Brain microvascular endothelial cell (primary cell): ENCODE results near the gene SMAD2.

ENCODE experiments used
- DNase-seq: peaks from one replicate; pipeline ENCODE4 v3.0.0-alpha.2; 2020
- H3K27ac ChIP-seq: fragments of 250-450 bp; sonication (Bioruptor Pico); 2 replicates; pipeline ENCODE4 v1.5.1; 2020; ENCODE audit warnings: mild to moderate bottlenecking, moderate library complexity
- H3K27me3 ChIP-seq: fragments of 250-450 bp; sonication (Bioruptor Pico); replicated peaks from 2 replicates; pipeline ENCODE4 v1.5.1; 2020; ENCODE audit warnings: mild to moderate bottlenecking
- H3K36me3 ChIP-seq: fragments of 250-450 bp; sonication (Bioruptor Pico); replicated peaks from 2 replicates; pipeline ENCODE4 v1.5.1; 2020; ENCODE audit warnings: mild to moderate bottlenecking
- H3K4me3 ChIP-seq: 2 replicates; pipeline ENCODE4 v1.5.1; 2011; ENCODE audit warnings: low read depth, mild to moderate bottlenecking, control low read depth, low read length, moderate library complexity
- CTCF ChIP-seq: IDR thresholded peaks from 2 replicates; pipeline ENCODE4 v1.5.1; 2011; ENCODE audit warnings: low read depth, mild to moderate bottlenecking, moderate library complexity, low read length, control low read depth, inconsistent platforms; ENCODE audit errors: missing control alignments
- in situ Hi-C: cut with HindIII; loops from 2 replicates; pipeline ENCODE4 v1.10.0; 2017; ENCODE audit warnings: low sequenced_read_pairs, low pct_ligation_motif_present

SMAD2 gene

GRCh38 chr18:47893939-47894699, 36.3 kb downstream of the SMAD2 start:
- no peak overlapping the region for H3K4me3 ChIP-seq
- no peak for TF ChIP-seq CTCF
- in situ Hi-C loops: no loop called here
- DNase-seq: no peak
- no peaks in the 10 kb centered on the region for H3K27me3 ChIP-seq
- H3K36me3 ChIP-seq: peaks cover 3% of the 10 kb centered on the region
- no peak overlapping the region for H3K27ac ChIP-seq

GRCh38 chr18:47893047-47893446, 37.4 kb downstream of the SMAD2 start:
- DNase-seq: no peak
- Histone ChIP-seq H3K27me3 (no peaks in the 10 kb centered on the region), H3K4me3 (no peak overlapping the region), H3K27ac (no peak overlapping the region), H3K36me3 (peaks cover 3% of the 10 kb centered on the region)
- TF ChIP-seq CTCF: no peak
- in situ Hi-C loops: no loop called here

DNA sequence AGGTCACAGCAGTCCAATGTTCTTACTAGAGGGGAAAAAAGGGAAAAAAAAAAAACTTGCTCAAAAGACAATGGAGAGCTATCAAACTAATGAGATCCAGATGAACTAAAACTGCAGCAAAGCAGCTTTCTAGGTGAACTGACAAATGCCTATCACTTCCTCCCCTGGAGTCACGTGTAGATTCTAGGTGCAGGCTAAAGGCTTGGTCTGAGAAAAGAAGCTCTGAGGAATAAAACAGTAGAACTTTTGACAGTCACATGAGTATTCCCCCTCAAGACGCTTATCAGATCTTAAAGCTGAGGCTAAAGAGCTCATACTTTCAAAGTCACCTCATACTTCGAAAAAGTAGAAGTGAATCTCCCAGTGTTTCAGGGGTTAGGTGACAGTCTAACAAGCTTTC, 42.3 kb downstream of the SMAD2 start:
- in situ Hi-C loops: no loop called here
- Histone ChIP-seq H3K36me3 (no peaks in the 10 kb centered on the region), H3K27me3 (no peaks in the 10 kb centered on the region), H3K27ac (no peak overlapping the region), H3K4me3 (no peak overlapping the region)
- DNase-seq: no peak
- TF ChIP-seq CTCF: no peak

DNA sequence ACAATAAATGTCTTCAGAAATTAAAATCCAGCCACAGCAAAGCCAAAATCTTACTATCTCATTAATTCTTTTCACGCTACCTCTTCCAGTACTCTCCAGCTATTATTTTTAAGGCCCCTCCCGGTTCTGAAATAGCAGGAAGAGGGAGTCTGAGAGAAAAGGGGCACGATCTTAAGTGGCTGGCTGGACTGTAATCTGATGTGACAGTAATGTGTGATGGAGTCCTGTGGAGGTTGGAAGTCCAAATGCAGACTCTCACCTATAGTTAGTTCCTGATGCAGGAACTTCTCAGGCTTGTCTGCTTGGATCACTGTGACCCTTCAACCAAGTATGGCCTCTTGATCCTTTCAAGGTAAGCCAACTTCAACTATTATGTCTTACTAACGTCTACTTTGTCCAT, 43.2 kb downstream of the SMAD2 start:
- no peak for DNase-seq
- TF ChIP-seq CTCF: no peak
- no peaks in the 10 kb centered on the region for H3K36me3 ChIP-seq
- H3K4me3 ChIP-seq: no peak overlapping the region
- no peaks in the 10 kb centered on the region for H3K27me3 ChIP-seq
- no peak overlapping the region for H3K27ac ChIP-seq
- in situ Hi-C loops: no loop called here

DNA sequence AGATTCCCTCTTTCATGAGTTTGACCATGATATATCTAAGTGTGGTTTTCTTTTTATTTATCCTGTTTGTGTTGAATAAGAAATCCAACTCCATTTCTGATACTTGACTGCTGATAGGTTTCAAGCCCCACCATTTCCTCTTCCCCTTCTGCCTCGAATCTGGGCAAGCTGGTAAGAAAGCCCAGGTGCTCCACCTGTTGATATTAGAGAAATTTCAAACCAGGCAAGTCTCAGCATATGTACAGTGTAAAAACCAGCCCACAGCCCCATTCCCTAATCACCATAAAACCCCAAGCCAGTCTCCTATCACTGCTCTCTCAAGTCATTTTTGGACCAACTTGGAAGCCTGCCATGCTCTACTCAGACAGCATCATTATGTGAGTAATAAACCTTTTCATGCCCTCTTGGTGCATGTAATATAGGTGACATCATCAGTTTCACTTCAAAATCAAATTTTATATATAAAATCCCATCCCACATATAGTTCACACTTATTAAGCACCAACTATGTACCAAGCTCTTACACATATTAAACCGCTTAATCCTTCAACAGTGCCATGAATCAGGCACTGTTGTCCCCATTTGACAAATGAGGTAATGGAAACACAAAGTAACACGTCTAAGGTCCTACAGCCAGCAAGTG, 46.6 kb downstream of the SMAD2 start:
- TF ChIP-seq CTCF: no peak
- Histone ChIP-seq H3K36me3 (no peaks in the 10 kb centered on the region), H3K4me3 (no peak overlapping the region), H3K27ac (no peak overlapping the region), H3K27me3 (no peaks in the 10 kb centered on the region)
- in situ Hi-C loops: no loop called here
- DNase-seq: peak; percentile 85
